Measurements from ENCODE around the gene DOCK4. TPM values are rescaled to one million over a fixed set of nuclear protein-coding genes. Genes with fewer than 3 reads are reported as not detected.
"Not testable (repeated sequence)": the region's sequence is repeated elsewhere in the genome, so short reads cannot be mapped to it uniquely, and the experiment has no call there.

Gene DOCK4
- total and polyA plus RNA-seq, 10 of the 15 experiments (the other 5 are each of a cell fraction or from before 2014, with no cell fraction given) = 0.03 to 0.73 (median 0.38) TPM

GRCh38 chr7:112128461-112129425, 77.5 kb downstream of the DOCK4 start:
- CTCF ChIA-PET, H3K4me3 ChIP-seq: not testable (repeated sequence)

GRCh38 chr7:112128041-112128440, 78.2 kb downstream of the DOCK4 start:
- RAD21 ChIA-PET (ENCODE audit: unreplicated experiment); H3K9ac ChIP-seq (ENCODE audit: control insufficient read depth, insufficient read depth, low read length); H3K79me2 ChIP-seq (ENCODE audit: control insufficient read depth, insufficient read depth, low read length); intact Hi-C loops (cut with micrococcal nuclease; ENCODE audit: unreplicated experiment); H3K9me3 ChIP-seq (replicated peaks; ENCODE audit: control insufficient read depth, insufficient read depth, low read length); BruUV-seq (replicated peaks); H3K27me3 ChIP-seq (replicated peaks in 1 of 2; ENCODE audit: control insufficient read depth in 2 of 2, insufficient read depth in 2 of 2, low read length in 1 of 2); FAIRE-seq; H4K20me1 ChIP-seq (ENCODE audit: control insufficient read depth, insufficient read depth); ATAC-seq; DNase-seq (ENCODE audit: low read depth, low spot score); POLR2A ChIA-PET; H3K4me2 ChIP-seq (ENCODE audit: control insufficient read depth, insufficient read depth); SMC1A ChIA-PET (ENCODE audit: uncharacterized antibody, unreplicated experiment); H3K4me3 ChIP-seq; H3K4me1 ChIP-seq (ENCODE audit: control insufficient read depth, insufficient read depth, low read length); H2AFZ ChIP-seq (ENCODE audit: control insufficient read depth, low read depth, low read length); in situ Hi-C loops (cut with MboI); H3K36me3 ChIP-seq (ENCODE audit: control insufficient read depth in 2 of 2, insufficient read depth in 2 of 2, low read length in 1 of 2); CTCF ChIA-PET; H3K27ac ChIP-seq (ENCODE audit: control insufficient read depth, insufficient read depth): not testable (repeated sequence)
- WGBS (ENCODE audit: insufficient coverage, insufficient replicate concordance, low lambda C conversion rate, missing lambda C conversion rate) = 76% methylated on average over 6 of the region's 13 CpGs

More at GRCh38 chr7:112128461-112129425, 77.5 kb downstream of the DOCK4 start:
- H3K27ac ChIP-seq (ENCODE audit: control insufficient read depth, insufficient read depth); H3K79me2 ChIP-seq (ENCODE audit: control insufficient read depth, insufficient read depth, low read length); FAIRE-seq; BruUV-seq (replicated peaks); ATAC-seq; H4K20me1 ChIP-seq (ENCODE audit: control insufficient read depth, insufficient read depth); H3K4me2 ChIP-seq (ENCODE audit: control insufficient read depth, insufficient read depth); H3K36me3 ChIP-seq (ENCODE audit: control insufficient read depth in 2 of 2, insufficient read depth in 2 of 2, low read length in 1 of 2); H3K4me1 ChIP-seq (ENCODE audit: control insufficient read depth, insufficient read depth, low read length); H3K9ac ChIP-seq (ENCODE audit: control insufficient read depth, insufficient read depth, low read length); in situ Hi-C loops (cut with MboI); H3K27me3 ChIP-seq (replicated peaks in 1 of 2; ENCODE audit: control insufficient read depth in 2 of 2, insufficient read depth in 2 of 2, low read length in 1 of 2); DNase-seq (ENCODE audit: low read depth, low spot score); RAD21 ChIA-PET (ENCODE audit: unreplicated experiment); intact Hi-C loops (cut with micrococcal nuclease; ENCODE audit: unreplicated experiment); H3K9me3 ChIP-seq (replicated peaks; ENCODE audit: control insufficient read depth, insufficient read depth, low read length); H2AFZ ChIP-seq (ENCODE audit: control insufficient read depth, low read depth, low read length); POLR2A ChIA-PET: not testable (repeated sequence)
- SMC1A ChIA-PET (ENCODE audit: uncharacterized antibody, unreplicated experiment) = interaction anchor here (0.9 kb wide), 1 partner anchor 20 kb away, joined by 6 read pairs; no protein-coding TSS in a partner anchor
- 73% methylated on average over 5 of the region's 8 CpGs for WGBS (ENCODE audit: insufficient coverage, insufficient replicate concordance, low lambda C conversion rate, missing lambda C conversion rate)
